ENCODE measurements around the gene TMBIM6. TPM values are rescaled to one million over a fixed set of nuclear protein-coding genes. Genes with fewer than 3 reads are reported as not detected.
A peak's percentile ranks its signal among the peaks of the same experiment; 100 is the strongest.

TMBIM6 gene
- total RNA-seq, 1 donor from 2014 or later, result 452 TPM

GRCh38 chr12:49761677-49762467, 20.5 kb downstream of the TMBIM6 start:
- Mint-ChIP-seq H3K27me3 (ENCODE audit: low read depth, unreplicated experiment) (no peaks in the 10 kb centered on the region), H3K4me1 (ENCODE audit: low read depth, unreplicated experiment) (peaks cover 5% of the 10 kb centered on the region), H3K4me3 (ENCODE audit: unreplicated experiment) (no peak overlapping the region), H3K9me3 (ENCODE audit: unreplicated experiment) (no peaks in the 10 kb centered on the region), H3K36me3 (ENCODE audit: low read depth, unreplicated experiment) (peaks cover 42% of the 10 kb centered on the region), H3K27ac (ENCODE audit: unreplicated experiment) (no peak overlapping the region)
- TF ChIP-seq EZH2 (IDR thresholded peaks at IDR 0.05; ENCODE audit: insufficient read depth, low read length), result no peak
- FAIRE-seq, result no peak
- H3K4me1 ChIP-seq (ENCODE audit: insufficient read depth, low read length), result no peaks in the 10 kb centered on the region
- H3K79me2 ChIP-seq (ENCODE audit: insufficient read depth, low read length), result peaks cover 21% of the 10 kb centered on the region
- H4K20me1 ChIP-seq (ENCODE audit: insufficient read depth, low read length), result peaks cover 68% of the 10 kb centered on the region
- no peaks in the 10 kb centered on the region for H3K27me3 ChIP-seq (ENCODE audit: insufficient read depth, low read length)
- H3K27ac ChIP-seq (ENCODE audit: low read depth, low read length), result no peak overlapping the region
- no peak for DNase-seq (ENCODE audit: low read depth)
- no peak overlapping the region for H3K4me2 ChIP-seq (ENCODE audit: low read length)
- no peaks in the 10 kb centered on the region for H3K9me3 ChIP-seq (ENCODE audit: insufficient read depth, low read depth, low read length)
- no peak overlapping the region for H3K9ac ChIP-seq (ENCODE audit: low read length)
- H3K4me3 ChIP-seq (ENCODE audit: insufficient read depth, low read depth, low read length), result no peak overlapping the region
- H2AFZ ChIP-seq (ENCODE audit: low read depth, low read length), result no peak overlapping the region
- peaks cover 70% of the 10 kb centered on the region for H3K36me3 ChIP-seq (ENCODE audit: insufficient read depth, low read length)

GRCh38 chr12:49762468-49762847, 21.1 kb downstream of the TMBIM6 start:
- Mint-ChIP-seq H3K9me3 (ENCODE audit: unreplicated experiment) (no peaks in the 10 kb centered on the region), H3K4me1 (ENCODE audit: low read depth, unreplicated experiment) (peaks cover 5% of the 10 kb centered on the region), H3K27me3 (ENCODE audit: low read depth, unreplicated experiment) (no peaks in the 10 kb centered on the region), H3K4me3 (ENCODE audit: unreplicated experiment) (no peak overlapping the region), H3K36me3 (ENCODE audit: low read depth, unreplicated experiment) (peaks cover 40% of the 10 kb centered on the region), H3K27ac (ENCODE audit: unreplicated experiment) (no peak overlapping the region)
- FAIRE-seq, result no peak
- Histone ChIP-seq H3K27ac (ENCODE audit: low read depth, low read length) (no peak overlapping the region), H4K20me1 (ENCODE audit: insufficient read depth, low read length) (peaks cover 62% of the 10 kb centered on the region), H2AFZ (ENCODE audit: low read depth, low read length) (no peak overlapping the region), H3K4me1 (ENCODE audit: insufficient read depth, low read length) (no peaks in the 10 kb centered on the region), H3K79me2 (ENCODE audit: insufficient read depth, low read length) (peaks cover 16% of the 10 kb centered on the region), H3K9ac (ENCODE audit: low read length) (no peak overlapping the region), H3K4me2 (ENCODE audit: low read length) (no peak overlapping the region), H3K27me3 (ENCODE audit: insufficient read depth, low read length) (no peaks in the 10 kb centered on the region), H3K36me3 (ENCODE audit: insufficient read depth, low read length) (peaks cover 65% of the 10 kb centered on the region), H3K4me3 (ENCODE audit: insufficient read depth, low read depth, low read length) (no peak overlapping the region), H3K9me3 (ENCODE audit: insufficient read depth, low read depth, low read length) (no peaks in the 10 kb centered on the region)
- TF ChIP-seq EZH2 (IDR thresholded peaks at IDR 0.05; ENCODE audit: insufficient read depth, low read length) (no peak), CTCF (IDR thresholded peaks at IDR 0.05; ENCODE audit: insufficient read depth, low read depth, low read length) (no peak)
- DNase-seq (ENCODE audit: low read depth), result no peak

GRCh38 chr12:49763006-49763591, 21.7 kb downstream of the TMBIM6 start:
- H3K27ac ChIP-seq (ENCODE audit: low read depth, low read length), result no peak overlapping the region
- FAIRE-seq, result no peak
- H3K79me2 ChIP-seq (ENCODE audit: insufficient read depth, low read length), result peaks cover 10% of the 10 kb centered on the region
- H3K4me2 ChIP-seq (ENCODE audit: low read length), result no peak overlapping the region
- H4K20me1 ChIP-seq (ENCODE audit: insufficient read depth, low read length), result peaks cover 55% of the 10 kb centered on the region
- no peaks in the 10 kb centered on the region for H3K9me3 Mint-ChIP-seq (ENCODE audit: unreplicated experiment)
- no peaks in the 10 kb centered on the region for H3K27me3 ChIP-seq (ENCODE audit: insufficient read depth, low read length)
- TF ChIP-seq EZH2 (IDR thresholded peaks at IDR 0.05; ENCODE audit: insufficient read depth, low read length) (no peak), CTCF (IDR thresholded peaks at IDR 0.05; ENCODE audit: insufficient read depth, low read depth, low read length) (peak; percentile 62)
- H3K27ac Mint-ChIP-seq (ENCODE audit: unreplicated experiment), result no peak overlapping the region
- no peaks in the 10 kb centered on the region for H3K4me1 ChIP-seq (ENCODE audit: insufficient read depth, low read length)
- H3K36me3 Mint-ChIP-seq (ENCODE audit: low read depth, unreplicated experiment), result peaks cover 37% of the 10 kb centered on the region
- no peak overlapping the region for H2AFZ ChIP-seq (ENCODE audit: low read depth, low read length)
- H3K27me3 Mint-ChIP-seq (ENCODE audit: low read depth, unreplicated experiment), result no peaks in the 10 kb centered on the region
- no peak overlapping the region for H3K4me3 ChIP-seq (ENCODE audit: insufficient read depth, low read depth, low read length)
- no peaks in the 10 kb centered on the region for H3K9me3 ChIP-seq (ENCODE audit: insufficient read depth, low read depth, low read length)
- H3K4me1 Mint-ChIP-seq (ENCODE audit: low read depth, unreplicated experiment), result peaks cover 5% of the 10 kb centered on the region
- H3K4me3 Mint-ChIP-seq (ENCODE audit: unreplicated experiment), result no peak overlapping the region
- peaks cover 59% of the 10 kb centered on the region for H3K36me3 ChIP-seq (ENCODE audit: insufficient read depth, low read length)
- DNase-seq (ENCODE audit: low read depth), result no peak
- no peak overlapping the region for H3K9ac ChIP-seq (ENCODE audit: low read length)
